ENCODE data around the gene CPA5. TPM values are rescaled to one million over a fixed set of nuclear protein-coding genes. Genes with fewer than 3 reads are reported as not detected.

Gene CPA5
- total and polyA plus RNA-seq, 2 experiments from 2014 or later: 0.98 TPM; not detected in 1

DNA sequence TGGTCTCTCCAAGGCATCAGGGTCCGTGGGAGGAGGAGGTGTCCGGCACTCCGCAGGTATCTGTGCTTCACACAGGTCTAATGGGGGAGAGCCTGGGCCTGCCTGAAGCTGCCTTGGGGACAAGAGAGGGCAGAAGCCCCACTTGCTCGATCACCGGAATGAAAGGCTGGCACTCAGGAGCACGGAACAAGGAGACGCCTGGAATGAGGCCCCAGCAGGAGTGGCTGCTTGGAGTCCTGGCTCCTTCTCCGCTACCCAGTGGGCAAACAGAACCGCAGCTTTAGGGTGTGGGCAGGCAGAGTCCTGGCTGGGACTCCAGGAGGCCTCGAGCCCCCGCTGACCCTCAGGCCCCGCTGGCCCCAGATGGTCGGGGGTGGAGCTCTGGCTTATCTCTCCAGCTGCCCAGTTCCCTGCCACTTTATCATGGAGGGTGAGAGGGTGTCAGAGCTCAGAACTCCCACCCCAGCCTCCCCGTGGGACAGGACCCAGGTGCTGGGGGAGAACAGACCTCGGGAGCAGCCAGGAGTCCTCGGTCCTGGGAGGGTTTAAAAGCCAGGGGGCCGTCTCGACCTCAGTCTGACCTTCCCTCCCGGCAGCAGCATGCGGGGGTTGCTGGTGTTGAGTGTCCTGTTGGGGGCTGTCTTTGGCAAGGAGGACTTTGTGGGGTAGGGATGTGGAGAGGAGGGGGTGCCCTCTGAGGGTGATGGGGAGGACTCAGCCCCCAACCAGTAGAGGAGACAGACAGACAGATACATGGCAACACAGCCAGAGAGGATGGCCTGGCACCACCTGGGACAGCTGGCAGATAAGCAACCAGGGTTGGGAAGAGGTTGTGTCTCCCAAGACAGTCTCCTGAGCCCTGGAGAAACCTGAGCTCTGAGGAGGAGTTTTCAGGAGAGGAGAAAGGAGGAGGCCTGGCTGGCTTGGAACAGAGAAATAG is 35.6 kb downstream of the CPA5 start, which contains the start of gene CPA1:
TSS of gene CPA1 (plus strand) at position 574 of the 940 bp plus-strand sequence. CDS start at position 601, 27 bp downstream.
- TF ChIP-seq, protein P1, sequence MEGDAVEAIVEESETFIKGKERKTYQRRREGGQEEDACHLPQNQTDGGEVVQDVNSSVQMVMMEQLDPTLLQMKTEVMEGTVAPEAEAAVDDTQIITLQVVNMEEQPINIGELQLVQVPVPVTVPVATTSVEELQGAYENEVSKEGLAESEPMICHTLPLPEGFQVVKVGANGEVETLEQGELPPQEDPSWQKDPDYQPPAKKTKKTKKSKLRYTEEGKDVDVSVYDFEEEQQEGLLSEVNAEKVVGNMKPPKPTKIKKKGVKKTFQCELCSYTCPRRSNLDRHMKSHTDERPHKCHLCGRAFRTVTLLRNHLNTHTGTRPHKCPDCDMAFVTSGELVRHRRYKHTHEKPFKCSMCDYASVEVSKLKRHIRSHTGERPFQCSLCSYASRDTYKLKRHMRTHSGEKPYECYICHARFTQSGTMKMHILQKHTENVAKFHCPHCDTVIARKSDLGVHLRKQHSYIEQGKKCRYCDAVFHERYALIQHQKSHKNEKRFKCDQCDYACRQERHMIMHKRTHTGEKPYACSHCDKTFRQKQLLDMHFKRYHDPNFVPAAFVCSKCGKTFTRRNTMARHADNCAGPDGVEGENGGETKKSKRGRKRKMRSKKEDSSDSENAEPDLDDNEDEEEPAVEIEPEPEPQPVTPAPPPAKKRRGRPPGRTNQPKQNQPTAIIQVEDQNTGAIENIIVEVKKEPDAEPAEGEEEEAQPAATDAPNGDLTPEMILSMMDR (IDR thresholded peaks at IDR 0.05; ENCODE audit: low read depth, low read length): no peak
- no peaks in the 10 kb centered on the region for H3K9me3 ChIP-seq (ENCODE audit: low read depth)
- no peaks in the 10 kb centered on the region for H3K36me3 ChIP-seq
- peaks cover 15% of the 10 kb centered on the region for H3K4me1 ChIP-seq (ENCODE audit: low read depth)
- no peaks in the 10 kb centered on the region for H3K27me3 ChIP-seq
- H3K4me3 ChIP-seq: no peak within 1 kb of the TSS
- peak; percentile 47 to 53 for DNase-seq (ENCODE audit: low read depth in 1 of 2, low spot score in 1 of 2)
- H3K27ac ChIP-seq: peak within 1 kb of the TSS; percentile 90

DNA sequence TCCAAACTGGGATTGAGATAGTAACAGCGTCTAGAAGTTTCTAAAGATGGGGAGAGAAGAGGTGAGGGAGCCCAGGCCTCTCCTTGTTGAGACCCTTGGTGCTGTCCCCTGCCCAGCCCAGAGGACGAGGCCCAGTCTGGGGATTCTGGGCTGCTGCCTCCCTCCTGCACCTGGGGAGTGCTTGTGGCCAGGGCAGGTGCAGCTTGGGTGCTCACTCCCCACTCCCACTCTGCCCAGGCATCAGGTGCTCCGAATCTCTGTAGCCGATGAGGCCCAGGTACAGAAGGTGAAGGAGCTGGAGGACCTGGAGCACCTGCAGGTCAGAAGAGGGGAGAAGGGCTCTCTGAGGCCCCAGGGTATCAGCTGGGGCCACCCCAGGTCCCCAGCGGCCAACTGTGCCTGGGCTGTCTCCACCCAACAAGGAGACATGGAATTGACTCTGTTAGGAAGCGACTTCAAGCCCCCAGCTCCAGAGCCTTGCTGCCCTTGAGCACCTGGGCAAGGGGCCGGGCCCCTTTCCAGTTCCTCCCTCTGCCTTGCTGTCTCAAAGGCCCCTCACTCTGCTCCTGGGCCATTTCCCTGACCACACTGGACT is 36.3 kb downstream of the CPA5 start:
- TF ChIP-seq, protein P1 (IDR thresholded peaks at IDR 0.05; ENCODE audit: low read depth, low read length): no peak
- Histone ChIP-seq H3K4me1 (ENCODE audit: low read depth) (peaks cover 15% of the 10 kb centered on the region), H3K9me3 (ENCODE audit: low read depth) (no peaks in the 10 kb centered on the region), H3K4me3 (no peak overlapping the region), H3K36me3 (no peaks in the 10 kb centered on the region), H3K27me3 (no peaks in the 10 kb centered on the region), H3K27ac (peak overlapping the region; percentile 90)
- no peak for DNase-seq (ENCODE audit: low read depth in 1 of 2, low spot score in 1 of 2)

DNA sequence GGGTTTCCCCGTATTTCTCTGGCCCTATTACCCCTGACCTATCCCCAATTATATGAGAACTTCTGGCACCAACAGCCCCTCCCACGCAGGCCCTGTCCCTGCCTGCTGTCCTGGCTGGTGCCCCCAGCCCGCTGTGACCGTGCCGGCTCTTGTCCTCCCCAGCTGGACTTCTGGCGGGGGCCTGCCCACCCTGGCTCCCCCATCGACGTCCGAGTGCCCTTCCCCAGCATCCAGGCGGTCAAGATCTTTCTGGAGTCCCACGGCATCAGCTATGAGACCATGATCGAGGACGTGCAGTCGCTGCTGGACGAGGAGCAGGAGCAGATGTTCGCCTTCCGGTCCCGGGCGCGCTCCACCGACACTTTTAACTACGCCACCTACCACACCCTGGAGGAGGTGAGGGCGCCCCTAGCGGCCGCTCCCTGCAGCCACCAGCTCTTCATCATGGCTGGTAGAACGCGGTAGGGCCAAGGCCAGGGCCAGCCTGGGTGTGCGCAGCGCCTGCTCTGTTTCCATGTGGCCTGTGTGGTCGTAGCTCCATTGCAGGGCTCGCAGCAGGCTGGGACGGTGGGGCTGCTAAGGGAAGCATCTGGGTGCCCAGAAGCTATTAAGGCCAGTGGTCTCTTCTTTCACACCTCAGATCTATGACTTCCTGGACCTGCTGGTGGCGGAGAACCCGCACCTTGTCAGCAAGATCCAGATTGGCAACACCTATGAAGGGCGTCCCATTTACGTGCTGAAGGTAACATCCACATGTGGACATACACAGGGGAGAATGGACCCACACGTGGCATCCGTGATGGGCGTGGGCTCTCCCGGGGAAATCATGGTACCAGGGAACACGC is 37.1 kb downstream of the CPA5 start:
- H3K36me3 ChIP-seq: no peaks in the 10 kb centered on the region
- DNase-seq (ENCODE audit: low read depth in 1 of 2, low spot score in 1 of 2): no peak
- peaks cover 15% of the 10 kb centered on the region for H3K4me1 ChIP-seq (ENCODE audit: low read depth)
- no peaks in the 10 kb centered on the region for H3K9me3 ChIP-seq (ENCODE audit: low read depth)
- TF ChIP-seq, protein P1 (IDR thresholded peaks at IDR 0.05; ENCODE audit: low read depth, low read length): peak; percentile 27
- no peak overlapping the region for H3K27ac ChIP-seq
- no peaks in the 10 kb centered on the region for H3K27me3 ChIP-seq
- no peak overlapping the region for H3K4me3 ChIP-seq

DNA sequence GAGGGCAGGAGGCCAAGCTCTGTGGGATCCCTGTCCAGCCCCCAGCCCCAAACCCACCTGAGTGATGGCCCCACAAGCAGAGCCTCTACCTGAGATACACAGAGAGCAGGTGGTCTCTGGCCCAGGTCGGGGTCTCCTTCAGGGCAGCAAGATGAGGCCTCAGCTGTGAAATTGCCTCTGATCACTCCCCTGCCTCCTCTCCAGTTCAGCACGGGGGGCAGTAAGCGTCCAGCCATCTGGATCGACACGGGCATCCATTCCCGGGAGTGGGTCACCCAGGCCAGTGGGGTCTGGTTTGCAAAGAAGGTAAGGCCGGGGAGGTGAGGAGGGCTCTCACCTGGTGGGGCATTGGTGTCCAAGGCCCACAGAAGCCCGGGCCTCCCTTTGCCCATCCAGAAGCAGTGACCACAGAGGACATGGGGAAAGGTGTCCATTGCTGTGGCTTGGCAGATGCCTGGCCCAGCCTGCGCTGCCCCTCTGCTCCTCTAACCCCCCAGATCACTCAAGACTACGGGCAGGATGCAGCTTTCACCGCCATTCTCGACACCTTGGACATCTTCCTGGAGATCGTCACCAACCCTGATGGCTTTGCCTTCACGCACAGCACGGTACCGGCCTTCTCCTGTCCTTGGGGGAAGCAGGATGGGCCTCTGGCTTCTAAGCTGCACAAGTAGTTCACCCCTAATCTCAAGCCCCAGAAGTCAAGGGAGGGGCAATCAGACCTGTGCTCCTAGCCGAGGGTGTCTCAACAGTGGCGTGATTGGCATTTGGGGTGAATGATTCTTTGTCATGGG is 38.8 kb downstream of the CPA5 start:
- no peak overlapping the region for H3K27ac ChIP-seq
- TF ChIP-seq, protein P1 (IDR thresholded peaks at IDR 0.05; ENCODE audit: low read depth, low read length): no peak
- H3K36me3 ChIP-seq: no peaks in the 10 kb centered on the region
- H3K27me3 ChIP-seq: no peaks in the 10 kb centered on the region
- H3K4me1 ChIP-seq (ENCODE audit: low read depth): peaks cover 15% of the 10 kb centered on the region
- DNase-seq (ENCODE audit: low read depth in 1 of 2, low spot score in 1 of 2): no peak
- no peak overlapping the region for H3K4me3 ChIP-seq
- no peaks in the 10 kb centered on the region for H3K9me3 ChIP-seq (ENCODE audit: low read depth)

All from cardiac muscle cell (in vitro differentiated cells and primary cell).